ENCODE data around the gene UBE2V1. TPM values are rescaled to one million over a fixed set of nuclear protein-coding genes. Genes with fewer than 3 reads are reported as not detected.
A peak's percentile ranks its signal among the peaks of the same experiment; 100 is the strongest.
"Not testable (repeated sequence)": the region's sequence is repeated elsewhere in the genome, so short reads cannot be mapped to it uniquely, and the experiment has no call there.

UBE2V1 gene
- total RNA-seq, 1 donor from 2014 or later, result 62.5 TPM

DNA sequence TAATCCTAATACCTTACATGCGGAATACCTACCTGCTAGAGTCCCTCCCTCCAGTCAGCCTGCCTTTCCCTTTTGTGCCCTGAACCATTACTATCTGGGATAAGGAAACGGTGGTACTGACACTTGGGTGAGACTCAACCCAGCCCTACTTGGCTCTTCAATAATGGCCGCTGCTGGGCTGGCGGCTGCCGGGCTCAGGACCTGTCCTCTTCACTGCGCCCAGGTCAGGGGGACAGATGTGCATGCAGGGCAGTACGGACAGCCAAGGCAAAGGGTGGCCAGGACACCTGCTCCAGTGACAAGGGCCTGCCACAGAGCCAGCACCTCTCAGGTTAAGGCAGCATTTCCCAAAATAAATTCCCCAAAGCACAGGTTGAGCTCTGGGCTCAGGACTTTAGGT is 29.9 kb downstream of the UBE2V1 start:
- no peak for TF ChIP-seq CTCF (IDR thresholded peaks at IDR 0.05; ENCODE audit: insufficient read depth, low read length, poor library complexity, severe bottlenecking)
- Histone ChIP-seq H3K4me3 (ENCODE audit: low read depth, low read length) (no peak overlapping the region), H3K27me3 (ENCODE audit: control insufficient read depth, insufficient read depth, low read length) (no peaks in the 10 kb centered on the region), H3K36me3 (ENCODE audit: control insufficient read depth, insufficient read depth, low read length) (peaks cover 1% of the 10 kb centered on the region)
- DNase-seq (ENCODE audit: low read depth), result no peak

DNA sequence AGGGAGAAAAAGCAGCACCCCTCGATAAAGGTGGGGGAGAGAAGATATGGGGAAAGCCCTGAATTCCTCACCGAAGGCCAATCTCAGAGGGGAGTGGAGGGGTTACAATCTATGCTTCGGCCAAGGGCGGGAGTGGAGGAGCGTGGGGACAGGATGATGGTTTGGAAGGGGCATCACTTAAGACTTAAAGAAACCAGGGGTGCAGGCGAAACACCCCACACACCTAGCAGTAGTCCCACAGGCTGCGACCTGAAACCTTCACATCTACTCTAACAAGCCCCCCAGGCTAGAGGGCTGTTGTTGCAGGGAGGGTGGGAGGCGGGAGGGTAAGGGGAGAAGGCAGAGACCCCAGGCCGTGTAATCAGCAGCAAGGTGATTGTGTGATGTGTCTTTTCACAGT is 30.9 kb downstream of the UBE2V1 start:
- not testable (repeated sequence) for DNase-seq (ENCODE audit: low read depth); H3K27me3 ChIP-seq (ENCODE audit: control insufficient read depth, insufficient read depth, low read length); H3K4me3 ChIP-seq (ENCODE audit: low read depth, low read length); H3K36me3 ChIP-seq (ENCODE audit: control insufficient read depth, insufficient read depth, low read length)

DNA sequence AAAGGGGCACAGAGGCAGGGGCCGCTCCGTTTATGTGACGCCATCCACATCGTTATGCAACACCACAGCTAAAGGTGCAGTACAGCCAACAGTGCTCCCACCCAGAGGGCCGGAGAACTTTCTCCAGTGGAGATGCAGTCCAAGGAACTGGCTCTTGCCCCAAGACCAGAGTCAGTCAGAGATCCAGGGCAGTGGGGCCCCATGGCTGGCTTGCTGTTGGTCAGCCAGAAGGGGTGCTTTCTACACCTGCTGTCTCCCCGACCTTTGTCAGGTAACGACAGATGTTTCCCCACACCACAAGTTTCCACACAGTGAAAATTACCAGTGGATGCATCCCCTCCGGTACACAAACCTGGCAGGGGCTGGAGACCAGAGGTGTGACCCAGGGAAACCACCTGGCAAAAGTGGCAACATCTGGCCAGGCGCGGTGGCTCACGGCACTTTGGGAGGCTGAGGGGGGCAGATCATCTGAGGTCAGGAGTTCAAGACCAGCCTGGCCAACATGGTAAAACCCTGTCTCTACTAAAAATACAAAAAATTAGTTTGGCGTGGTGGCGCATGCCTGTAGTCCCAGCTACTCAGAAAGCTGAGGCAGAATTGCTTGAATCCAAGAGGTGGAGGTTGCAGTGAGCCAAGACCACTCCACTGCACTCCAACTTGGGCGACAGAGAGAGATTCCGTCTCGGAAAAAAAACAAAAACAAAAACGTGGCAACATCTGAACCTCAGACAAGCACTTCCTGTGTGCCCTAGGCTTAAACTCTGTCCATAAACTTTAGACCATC is 34.9 kb downstream of the UBE2V1 start:
- Histone ChIP-seq H3K27me3 (ENCODE audit: control insufficient read depth, insufficient read depth, low read length) (no peaks in the 10 kb centered on the region), H3K36me3 (ENCODE audit: control insufficient read depth, insufficient read depth, low read length) (peaks cover 1% of the 10 kb centered on the region), H3K4me3 (ENCODE audit: low read depth, low read length) (no peak overlapping the region)
- DNase-seq (ENCODE audit: low read depth), result no peak
- no peak for TF ChIP-seq CTCF (IDR thresholded peaks at IDR 0.05; ENCODE audit: insufficient read depth, low read length, poor library complexity, severe bottlenecking)

DNA sequence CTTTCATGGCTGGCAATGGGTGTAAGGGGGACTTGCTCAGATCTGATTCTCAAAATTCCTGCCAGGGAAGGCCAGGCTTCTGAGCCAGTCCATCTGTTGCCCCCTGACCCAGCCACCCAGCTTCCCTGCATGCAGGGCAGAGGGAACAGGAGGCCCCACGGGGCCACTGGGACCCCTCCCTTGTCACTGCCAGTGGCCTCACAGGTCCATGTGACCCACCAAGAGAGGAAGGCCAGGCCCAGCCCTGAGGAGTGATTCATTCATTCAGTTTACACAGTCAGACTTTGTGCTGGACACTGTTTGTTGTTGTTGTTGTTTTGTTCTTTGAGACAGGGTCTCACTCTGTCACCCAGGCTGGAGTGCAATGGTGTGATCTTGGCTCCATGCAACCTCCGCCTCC is 39.5 kb downstream of the UBE2V1 start:
- Histone ChIP-seq H3K4me3 (ENCODE audit: low read depth, low read length) (no peak overlapping the region), H3K36me3 (ENCODE audit: control insufficient read depth, insufficient read depth, low read length) (no peaks in the 10 kb centered on the region)
- no peak for DNase-seq (ENCODE audit: low read depth)

DNA sequence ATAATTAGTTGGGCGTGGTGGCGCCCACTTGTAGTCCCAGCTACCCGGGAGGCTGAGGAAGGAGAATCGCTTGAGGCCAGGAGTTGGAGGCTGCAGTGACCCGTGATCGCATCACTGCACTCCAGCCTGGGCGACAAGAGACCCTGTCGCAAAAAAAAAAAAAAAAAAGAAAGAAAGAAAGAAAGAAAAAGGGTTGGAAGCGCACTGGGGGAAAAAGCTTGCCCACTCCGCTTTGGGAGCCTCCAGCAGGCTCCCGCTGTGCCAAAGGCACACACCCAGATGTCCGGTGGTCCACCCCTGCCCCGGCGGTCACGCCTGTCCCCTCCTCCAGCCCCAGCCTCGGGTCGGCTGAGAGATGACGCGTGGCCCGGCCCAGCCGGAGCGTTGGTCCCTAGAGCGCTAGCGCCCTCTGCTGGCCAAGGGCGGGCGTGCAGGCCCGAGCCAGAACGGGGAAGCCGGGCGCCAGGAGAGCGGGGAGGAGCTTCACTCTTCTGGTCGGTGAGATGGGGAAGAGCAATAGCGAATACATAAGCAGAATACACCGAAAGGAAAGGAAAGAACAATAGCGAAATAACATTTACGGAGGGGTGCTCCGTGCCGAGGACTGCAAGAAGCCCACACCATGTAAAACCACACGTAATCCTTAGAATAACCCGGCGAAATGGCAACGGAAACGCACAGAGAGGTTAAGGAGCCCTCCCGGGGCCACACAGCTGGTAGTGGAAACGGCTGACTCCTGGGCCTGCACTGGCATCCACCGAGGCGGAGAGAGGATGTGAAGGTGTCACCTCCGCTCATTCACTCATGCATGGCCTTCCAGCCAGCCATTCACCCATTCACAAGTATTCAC is 41.7 kb downstream of the UBE2V1 start:
- Histone ChIP-seq H3K4me3 (ENCODE audit: low read depth, low read length) (peak overlapping the region; percentile 31), H3K27me3 (ENCODE audit: control insufficient read depth, insufficient read depth, low read length) (no peaks in the 10 kb centered on the region), H3K36me3 (ENCODE audit: control insufficient read depth, insufficient read depth, low read length) (no peaks in the 10 kb centered on the region)
- no peak for DNase-seq (ENCODE audit: low read depth)
- peak; percentile 99 for TF ChIP-seq CTCF (IDR thresholded peaks at IDR 0.05; ENCODE audit: insufficient read depth, low read length, poor library complexity, severe bottlenecking)

More for the DNA sequence above, 39.5 kb downstream of the UBE2V1 start:
- H3K27me3 ChIP-seq (ENCODE audit: control insufficient read depth, insufficient read depth, low read length), result no peaks in the 10 kb centered on the region
- no peak for TF ChIP-seq CTCF (IDR thresholded peaks at IDR 0.05; ENCODE audit: insufficient read depth, low read length, poor library complexity, severe bottlenecking)

- Histone ChIP-seq H3K27me3 (ENCODE audit: control insufficient read depth, insufficient read depth, low read length) (no peaks in the 10 kb centered on the region), H3K36me3 (ENCODE audit: control insufficient read depth, insufficient read depth, low read length) (no peaks in the 10 kb centered on the region)
- no peak for TF ChIP-seq CTCF (IDR thresholded peaks at IDR 0.05; ENCODE audit: insufficient read depth, low read length, poor library complexity, severe bottlenecking)
Observed at GRCh38 chr20:50070361-50070760, 42.6 kb downstream of the UBE2V1 start.

More at GRCh38 chr20:50070361-50070760, 42.6 kb downstream of the UBE2V1 start:
- no peak overlapping the region for H3K4me3 ChIP-seq (ENCODE audit: low read depth, low read length)
- DNase-seq (ENCODE audit: low read depth), result no peak

Data from kidney epithelial cell (primary cell).